Dendritic cell treated with granulocyte-macrophage colony-stimulating factor and Interleukin-4, amounts not matched to agents 40 ng/mL and 50 ng/mL, for 4 days (primary cell): ENCODE results near the gene MS4A4A.
A peak's percentile ranks its signal among the peaks of the same experiment; 100 is the strongest.

Experiments used
- H3K27ac Mint-ChIP-seq: one replicate; pipeline ENCODE4 v1.8.0; 2022; ENCODE audit warnings: mild to moderate bottlenecking, mixed read lengths
- H3K27me3 Mint-ChIP-seq: one replicate; pipeline ENCODE4 v1.8.0; 2022; ENCODE audit warnings: mild to moderate bottlenecking, mixed read lengths
- H3K36me3 Mint-ChIP-seq: one replicate; pipeline ENCODE4 v1.8.0; 2022; ENCODE audit warnings: low read depth, mixed read lengths
- H3K4me1 Mint-ChIP-seq: one replicate; pipeline ENCODE4 v1.8.0; 2022; ENCODE audit warnings: low read depth, mixed read lengths
- H3K4me3 Mint-ChIP-seq: one replicate; pipeline ENCODE4 v1.8.0; 2022; ENCODE audit warnings: mild to moderate bottlenecking, moderate library complexity, mixed read lengths
- H3K9me3 Mint-ChIP-seq: one replicate; pipeline ENCODE4 v1.8.0; 2022; ENCODE audit warnings: mixed read lengths
- intact Hi-C: fragments of 100-400 bp; cut with micrococcal nuclease; formaldehyde crosslinking; loops from one replicate; pipeline ENCODE4 v1.15.0; 2022

Gene MS4A4A

DNA sequence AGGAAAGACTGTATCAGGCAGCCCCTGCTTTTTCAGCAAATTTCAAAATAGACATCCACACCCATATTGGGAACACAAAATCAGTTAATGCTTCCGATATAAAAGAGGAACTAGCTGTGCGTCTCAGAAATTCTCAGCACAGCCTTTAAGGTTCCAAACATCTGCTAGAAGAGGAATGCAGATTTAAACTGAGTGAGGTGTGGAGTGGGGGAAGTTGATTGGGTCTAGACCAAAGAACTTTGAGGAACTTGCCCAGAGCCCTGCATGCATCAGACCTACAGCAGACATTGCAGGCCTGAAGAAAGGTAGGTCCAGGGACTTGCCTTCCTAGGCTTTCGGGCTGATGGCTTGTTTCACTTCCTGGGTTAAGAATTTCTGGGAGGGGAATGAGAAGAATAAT is at the start of gene MS4A4A:
Gene MS4A4A, plus strand, starts transcription at position 255 of the 400 bp plus-strand sequence. Its CDS starts 10 bp downstream, at position 265.
- Mint-ChIP-seq H3K36me3 (peaks cover 48% of the 10 kb centered on the region), H3K4me1 (peaks cover 55% of the 10 kb centered on the region), H3K9me3 (peaks cover 11% of the 10 kb centered on the region), H3K4me3 (peak within 1 kb of the TSS; percentile 79), H3K27me3 (no peaks in the 10 kb centered on the region), H3K27ac (peak within 1 kb of the TSS; percentile 97)
- intact Hi-C loops: loop anchor here (5.0 kb wide), 1 partner anchor 37 kb away; no protein-coding TSS in a partner anchor

DNA sequence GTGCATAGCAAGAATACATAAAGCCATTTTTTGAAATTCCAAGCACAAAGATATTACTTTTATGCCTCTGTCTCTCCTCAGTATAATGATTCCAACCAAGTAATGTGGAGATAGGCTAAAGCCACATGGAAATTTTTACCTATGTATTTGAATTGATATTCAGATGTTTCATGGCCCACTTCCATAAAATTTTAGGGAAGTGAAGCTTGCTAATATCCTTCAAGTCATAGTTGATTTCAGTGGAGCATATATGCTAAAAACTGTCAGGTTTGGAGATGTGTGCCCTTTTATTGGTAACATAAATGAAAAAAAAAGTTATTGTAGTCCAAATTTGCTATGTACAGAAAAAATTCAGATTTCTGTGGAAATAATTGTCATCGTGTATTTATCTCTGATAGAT is 49.8 kb upstream of the MS4A4A start:
- Mint-ChIP-seq H3K27ac (peak overlapping the region; percentile 64), H3K9me3 (no peaks in the 10 kb centered on the region), H3K4me3 (peak overlapping the region; percentile 26), H3K4me1 (peaks cover 72% of the 10 kb centered on the region), H3K36me3 (peaks cover 63% of the 10 kb centered on the region), H3K27me3 (no peaks in the 10 kb centered on the region)
- intact Hi-C loops: no loop called here

DNA sequence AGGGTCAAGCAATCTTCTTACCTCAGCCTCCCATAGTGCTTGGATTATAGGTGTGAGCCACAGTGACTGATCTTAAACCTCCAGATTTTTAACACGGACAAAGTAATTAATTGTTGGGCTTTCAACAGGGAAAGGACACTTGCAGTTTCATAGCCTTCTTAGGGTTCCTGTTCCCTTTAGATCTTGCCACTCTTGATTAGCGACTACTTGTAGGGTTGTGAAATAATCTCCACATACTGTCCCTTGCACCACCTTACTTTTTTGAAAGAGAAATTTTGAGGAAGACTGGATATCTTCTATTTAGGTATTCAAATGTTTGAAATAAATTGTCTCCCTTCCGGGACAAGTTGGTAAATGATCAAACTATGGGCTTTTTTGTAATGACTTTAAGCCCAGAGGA is 45.1 kb upstream of the MS4A4A start:
- H3K4me1 Mint-ChIP-seq: peaks cover 89% of the 10 kb centered on the region
- no peaks in the 10 kb centered on the region for H3K9me3 Mint-ChIP-seq
- peaks cover 56% of the 10 kb centered on the region for H3K36me3 Mint-ChIP-seq
- H3K4me3 Mint-ChIP-seq: peak overlapping the region; percentile 54
- intact Hi-C loops: no loop called here
- peak overlapping the region; percentile 75 for H3K27ac Mint-ChIP-seq
- H3K27me3 Mint-ChIP-seq: no peaks in the 10 kb centered on the region

DNA sequence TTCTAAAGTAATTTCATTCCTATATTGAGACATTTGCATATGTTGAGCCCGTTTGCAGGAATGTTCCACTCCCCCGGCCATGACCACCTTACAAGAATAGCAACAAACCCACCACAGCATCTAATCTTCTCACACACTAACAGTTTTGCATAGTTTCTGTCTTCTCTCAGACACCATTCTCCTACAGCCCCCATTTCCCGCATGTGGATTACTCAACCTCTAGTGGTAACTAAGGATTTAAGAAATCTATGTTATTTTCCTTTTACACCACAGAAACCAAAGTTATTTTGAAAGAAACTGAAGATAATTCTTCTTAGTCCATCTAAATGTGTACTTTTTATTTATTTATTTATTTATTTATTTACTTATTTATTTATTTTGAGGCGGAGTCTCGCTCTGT is 39.8 kb upstream of the MS4A4A start:
- Mint-ChIP-seq H3K4me3 (peak overlapping the region; percentile 74), H3K27ac (peak overlapping the region; percentile 95), H3K27me3 (no peaks in the 10 kb centered on the region), H3K36me3 (peaks cover 29% of the 10 kb centered on the region), H3K9me3 (no peaks in the 10 kb centered on the region), H3K4me1 (peaks cover 74% of the 10 kb centered on the region)
- intact Hi-C loops: loop anchor here (5.0 kb wide), 3 partner anchors 43 to 418 kb away; partner anchors contain the start of gene MS4A6A

DNA sequence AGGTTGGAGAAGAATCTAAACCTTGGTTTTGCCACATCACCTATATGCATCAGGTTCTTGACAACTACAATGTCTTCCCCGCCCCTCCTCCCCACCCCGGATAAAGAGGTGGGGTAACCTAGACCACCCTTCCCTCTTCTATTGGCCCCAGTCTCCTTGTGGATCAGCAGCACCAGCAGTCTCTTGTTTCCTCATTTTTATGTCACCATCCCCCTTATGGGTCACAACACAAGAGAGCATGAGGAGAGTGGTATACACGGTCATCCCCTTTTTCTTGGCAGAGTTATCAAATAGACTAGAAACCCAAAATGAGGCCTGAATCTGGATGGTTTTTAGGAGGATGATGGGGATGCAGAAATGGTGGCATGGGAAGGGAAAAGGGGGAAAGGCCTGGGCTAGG is 38.7 kb upstream of the MS4A4A start:
- intact Hi-C loops: loop anchor here (5.0 kb wide), 3 partner anchors 44 to 419 kb away; partner anchors contain the start of gene MS4A6A
- Mint-ChIP-seq H3K4me3 (peak overlapping the region; percentile 74), H3K4me1 (peaks cover 72% of the 10 kb centered on the region), H3K27me3 (no peaks in the 10 kb centered on the region), H3K36me3 (peaks cover 28% of the 10 kb centered on the region), H3K9me3 (no peaks in the 10 kb centered on the region), H3K27ac (peak overlapping the region; percentile 95)

DNA sequence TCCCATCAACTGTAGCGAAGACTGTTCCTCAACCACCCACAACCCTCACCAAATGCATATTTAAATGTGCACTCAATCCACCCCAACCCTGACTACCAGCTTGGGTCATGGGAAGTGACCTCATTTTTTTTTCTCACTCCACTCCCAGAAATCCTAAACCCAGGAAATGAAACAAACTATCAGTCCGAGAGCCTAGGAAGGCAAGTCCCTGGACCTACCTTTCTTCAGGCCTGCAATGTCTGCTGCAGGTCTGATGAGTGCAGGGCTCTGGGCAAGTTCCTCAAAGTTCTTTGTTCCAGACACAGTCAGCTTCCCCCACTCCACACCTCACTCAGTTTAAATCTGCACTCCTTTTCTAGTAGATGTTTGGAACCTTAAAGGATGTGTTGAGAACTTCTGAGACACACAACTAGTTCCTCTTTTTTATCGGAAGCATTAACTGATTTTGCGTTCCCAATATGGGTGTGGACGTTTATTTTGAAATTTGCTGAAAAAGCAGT is 37.7 kb upstream of the MS4A4A start, which contains the start of gene MS4A4E:
Gene MS4A4E, minus strand, starts transcription at position 398 of the 500 bp plus-strand sequence. CDS start 13,082 bp downstream, outside the sequence.
- Mint-ChIP-seq H3K27ac (peak within 1 kb of the TSS; percentile 95), H3K27me3 (no peaks in the 10 kb centered on the region), H3K4me1 (peaks cover 68% of the 10 kb centered on the region), H3K36me3 (peaks cover 21% of the 10 kb centered on the region), H3K4me3 (peak within 1 kb of the TSS; percentile 74), H3K9me3 (no peaks in the 10 kb centered on the region)
- intact Hi-C loops: loop anchor here (5.0 kb wide), 3 partner anchors 45 to 420 kb away; partner anchors contain the start of gene MS4A6A

DNA sequence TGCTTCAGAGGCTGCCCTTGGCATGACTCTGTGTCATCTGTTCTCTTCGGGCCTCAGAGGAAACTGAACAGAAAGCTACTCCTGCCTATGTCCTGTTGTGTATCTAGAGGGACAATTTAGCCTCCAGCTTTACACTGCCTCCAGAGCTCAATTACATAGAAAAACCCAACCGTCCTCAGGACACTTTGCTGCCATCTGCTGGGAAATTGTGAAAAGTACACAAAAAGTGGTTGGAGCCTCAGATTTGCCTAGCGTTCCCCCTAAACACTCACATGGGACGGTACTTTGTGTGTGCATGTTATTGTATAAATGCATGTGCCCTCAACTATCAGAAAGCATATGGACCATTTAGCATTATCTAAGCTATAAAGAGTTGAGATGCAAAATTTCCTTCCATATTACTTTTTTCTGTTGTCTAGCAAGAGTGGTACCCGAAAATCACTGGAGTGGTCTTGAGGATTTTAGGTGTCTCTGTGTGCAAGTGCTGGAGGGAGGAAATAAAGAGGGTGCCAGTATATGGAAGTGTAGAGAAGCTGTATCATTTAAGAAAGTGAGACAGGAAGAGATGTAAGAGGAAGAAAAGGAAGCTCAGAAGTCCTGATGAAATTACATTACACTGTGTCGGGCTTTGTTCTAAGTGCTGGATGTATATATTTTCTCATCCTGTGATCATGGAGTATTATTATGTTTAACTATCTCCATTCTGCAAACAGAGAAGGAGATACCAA is 28.8 kb upstream of the MS4A4A start:
- H3K27me3 Mint-ChIP-seq: no peaks in the 10 kb centered on the region
- intact Hi-C loops: loop anchor here (5.0 kb wide), 1 partner anchor 79 kb away; no protein-coding TSS in a partner anchor
- H3K27ac Mint-ChIP-seq: peak overlapping the region; percentile 87
- peaks cover 27% of the 10 kb centered on the region for H3K9me3 Mint-ChIP-seq
- H3K36me3 Mint-ChIP-seq: peaks cover 16% of the 10 kb centered on the region
- H3K4me1 Mint-ChIP-seq: peaks cover 69% of the 10 kb centered on the region
- no peak overlapping the region for H3K4me3 Mint-ChIP-seq

DNA sequence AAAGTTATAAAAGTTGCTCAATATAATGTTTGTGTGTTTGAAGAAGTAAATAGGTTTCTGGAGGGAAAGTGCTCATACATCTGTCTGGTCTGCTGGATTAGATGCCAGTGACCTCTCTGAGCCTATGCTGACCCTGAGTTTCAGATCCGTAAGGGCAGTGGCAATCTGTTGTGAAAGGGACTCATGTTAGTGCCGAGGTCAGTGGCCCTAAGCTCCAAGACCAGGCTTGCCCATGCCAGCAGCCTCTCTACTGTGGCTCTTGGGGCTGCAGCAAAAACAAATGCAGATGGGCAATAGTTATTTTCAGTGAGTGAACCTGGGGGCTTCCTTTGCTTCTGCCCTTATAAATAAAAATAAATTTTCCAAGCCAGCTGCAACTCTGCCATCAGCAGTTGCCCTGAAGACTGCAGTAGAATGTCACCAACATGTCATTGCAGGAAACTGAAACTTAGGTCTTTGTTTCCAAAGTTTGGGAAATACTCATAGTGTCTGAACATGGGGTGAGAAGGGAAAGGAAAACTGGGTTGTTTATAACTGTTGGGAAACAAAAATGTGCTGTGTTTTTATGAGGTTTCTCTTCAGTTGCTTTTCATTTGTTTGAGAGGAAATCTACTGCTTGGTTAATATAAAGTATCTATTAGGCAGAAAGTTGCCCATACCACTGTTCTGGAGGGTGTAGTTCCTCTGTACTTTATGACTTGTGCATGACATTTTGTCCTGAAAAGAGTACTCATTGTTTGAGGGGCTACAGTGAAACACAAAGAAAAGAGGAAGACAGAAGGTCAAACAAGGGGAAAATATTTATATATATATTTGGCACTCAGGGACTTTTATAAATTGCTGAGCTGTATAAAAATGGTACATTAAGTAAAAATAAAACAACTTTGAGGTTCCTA is 28.0 kb upstream of the MS4A4A start:
- no peaks in the 10 kb centered on the region for H3K27me3 Mint-ChIP-seq
- H3K9me3 Mint-ChIP-seq: peaks cover 27% of the 10 kb centered on the region
- H3K4me3 Mint-ChIP-seq: peak overlapping the region; percentile 2
- peak overlapping the region; percentile 87 for H3K27ac Mint-ChIP-seq
- intact Hi-C loops: loop anchor here (5.0 kb wide), 1 partner anchor 80 kb away; no protein-coding TSS in a partner anchor
- peaks cover 16% of the 10 kb centered on the region for H3K36me3 Mint-ChIP-seq
- peaks cover 63% of the 10 kb centered on the region for H3K4me1 Mint-ChIP-seq

DNA sequence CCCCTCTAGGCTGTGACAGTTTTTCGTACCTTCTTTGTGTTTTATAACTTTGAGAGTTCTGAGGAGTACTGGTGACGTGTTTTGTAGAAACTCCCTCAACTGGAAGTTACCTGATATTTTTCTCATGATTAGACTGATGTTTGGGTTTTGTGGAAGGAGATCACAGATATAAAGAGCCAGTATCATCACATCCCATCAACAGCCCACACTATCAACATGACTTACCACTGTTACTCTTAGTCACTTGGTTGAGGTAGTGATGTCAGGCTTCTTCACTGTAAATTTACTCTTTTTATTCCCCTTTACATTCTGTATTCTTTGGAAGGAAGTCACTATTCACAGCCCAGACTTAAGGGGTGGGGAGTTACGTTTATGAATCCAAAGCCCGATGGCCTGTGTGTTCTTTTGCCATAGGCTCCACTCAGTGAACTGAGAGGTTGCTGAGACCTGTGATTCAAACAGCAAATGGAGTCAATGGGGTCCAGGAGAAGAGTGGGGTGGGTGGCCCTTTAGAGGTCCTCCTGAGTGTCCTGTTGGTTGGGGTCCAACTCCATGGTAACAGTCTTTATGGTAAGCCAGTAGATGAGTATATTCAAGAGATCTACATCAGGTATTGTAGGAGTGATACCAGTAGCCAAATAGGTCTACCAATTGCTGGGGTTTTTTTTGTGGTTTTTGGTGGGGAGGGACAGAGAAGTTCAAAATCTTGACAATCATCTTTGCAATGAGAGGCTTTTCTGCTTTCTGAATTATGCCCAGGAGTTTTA is 22.3 kb upstream of the MS4A4A start:
- peak overlapping the region; percentile 70 for H3K27ac Mint-ChIP-seq
- intact Hi-C loops: no loop called here
- H3K36me3 Mint-ChIP-seq: peaks cover 41% of the 10 kb centered on the region
- H3K4me1 Mint-ChIP-seq: peaks cover 65% of the 10 kb centered on the region
- H3K27me3 Mint-ChIP-seq: no peaks in the 10 kb centered on the region
- peaks cover 44% of the 10 kb centered on the region for H3K9me3 Mint-ChIP-seq
- no peak overlapping the region for H3K4me3 Mint-ChIP-seq

DNA sequence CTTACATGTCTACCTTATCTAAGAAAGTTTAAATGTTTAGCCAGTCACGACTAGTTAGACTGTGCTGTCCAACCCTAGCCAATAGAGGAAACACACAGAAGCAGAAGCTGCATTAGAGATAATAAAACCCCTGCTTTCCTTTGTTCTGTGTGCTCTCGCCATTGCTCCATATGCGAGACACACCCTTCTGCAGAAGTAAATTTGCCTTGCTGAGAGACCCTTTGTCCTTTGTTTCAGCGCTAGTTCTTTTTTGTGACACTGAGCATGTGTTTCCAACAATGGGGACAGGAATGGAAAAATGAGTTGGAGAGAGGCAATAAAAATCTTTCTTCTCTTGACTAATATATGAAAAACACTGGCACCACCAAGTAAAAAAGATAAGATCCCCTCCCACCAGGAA is 19.5 kb upstream of the MS4A4A start:
- H3K9me3 Mint-ChIP-seq: peaks cover 25% of the 10 kb centered on the region
- peaks cover 24% of the 10 kb centered on the region for H3K36me3 Mint-ChIP-seq
- peak overlapping the region; percentile 86 for H3K27ac Mint-ChIP-seq
- H3K27me3 Mint-ChIP-seq: no peaks in the 10 kb centered on the region
- intact Hi-C loops: loop anchor here (10.0 kb wide), 1 partner anchor 54 kb away; no protein-coding TSS in a partner anchor
- H3K4me1 Mint-ChIP-seq: peaks cover 56% of the 10 kb centered on the region
- H3K4me3 Mint-ChIP-seq: no peak overlapping the region

DNA sequence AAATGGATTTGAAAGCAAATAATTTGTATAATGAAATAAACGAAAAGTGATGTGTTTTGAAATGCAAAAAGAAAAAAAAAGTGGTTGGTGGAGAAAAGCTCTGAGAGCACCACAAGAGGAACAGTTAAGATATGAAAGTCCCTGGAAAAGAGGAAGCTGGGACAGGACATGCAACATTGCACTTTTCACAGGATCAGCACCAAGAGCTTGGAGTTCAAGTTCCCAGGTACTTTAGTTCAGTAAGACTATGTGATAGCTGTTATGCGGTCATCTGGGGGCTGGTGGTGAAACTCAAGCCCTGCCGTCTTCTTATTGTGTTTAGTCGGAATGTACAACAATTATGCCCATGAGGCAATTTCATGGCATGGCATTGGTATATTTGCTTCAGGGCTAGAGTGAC is 17.1 kb upstream of the MS4A4A start:
- no peak overlapping the region for H3K4me3 Mint-ChIP-seq
- intact Hi-C loops: loop anchor here (10.0 kb wide), 1 partner anchor 51 kb away; no protein-coding TSS in a partner anchor
- H3K27ac Mint-ChIP-seq: peak overlapping the region; percentile 56
- peaks cover 24% of the 10 kb centered on the region for H3K36me3 Mint-ChIP-seq
- H3K4me1 Mint-ChIP-seq: peaks cover 65% of the 10 kb centered on the region
- H3K9me3 Mint-ChIP-seq: peaks cover 25% of the 10 kb centered on the region
- H3K27me3 Mint-ChIP-seq: no peaks in the 10 kb centered on the region

DNA sequence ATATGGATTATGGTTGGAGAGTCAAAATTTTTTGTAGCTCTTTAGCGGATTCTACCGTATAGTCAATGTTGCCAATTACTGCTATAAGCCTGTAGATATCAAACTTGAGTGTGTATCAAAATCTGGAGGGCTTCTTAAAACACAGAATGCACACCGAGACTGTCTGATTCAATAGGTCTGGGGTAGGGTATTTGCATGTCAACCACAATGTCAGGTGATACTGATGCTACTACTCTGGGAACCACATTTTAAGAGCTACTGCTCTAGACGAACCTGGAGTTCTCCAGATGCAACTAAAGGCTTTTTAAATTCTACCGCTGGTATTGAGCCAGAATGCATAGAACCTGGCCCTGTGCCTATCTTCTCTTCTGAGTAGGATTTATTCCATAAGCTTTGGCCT is 15.8 kb upstream of the MS4A4A start:
- H3K36me3 Mint-ChIP-seq: peaks cover 24% of the 10 kb centered on the region
- intact Hi-C loops: loop anchor here (1.0 to 10.0 kb wide), 4 partner anchors 50 to 354 kb away; no protein-coding TSS in a partner anchor
- H3K27me3 Mint-ChIP-seq: no peaks in the 10 kb centered on the region
- no peak overlapping the region for H3K4me3 Mint-ChIP-seq
- H3K9me3 Mint-ChIP-seq: peaks cover 25% of the 10 kb centered on the region
- peak overlapping the region; percentile 15 for H3K27ac Mint-ChIP-seq
- H3K4me1 Mint-ChIP-seq: peaks cover 68% of the 10 kb centered on the region
